Measurements from ENCODE around the gene TRANK1.

The TRANK1 gene

GRCh38 chr3:36790765-36791164 is 154.1 kb downstream of the TRANK1 start:
- no peak for DNase-seq

GRCh38 chr3:36786921-36787890 is 157.6 kb downstream of the TRANK1 start:
- no peak for DNase-seq

- no peak for DNase-seq
Measured at GRCh38 chr3:36784138-36784635, 160.7 kb downstream of the TRANK1 start.

GRCh38 chr3:36777424-36778218 is 167.2 kb downstream of the TRANK1 start:
- DNase-seq = no peak
